B cell (primary cell): ENCODE results near the gene MBNL1.

Experiments used
- EZH2 ChIP-seq: IDR thresholded peaks from 2 replicates; pipeline ENCODE4 v1.6.1; 2012; ENCODE audit warnings: borderline replicate concordance, low read depth, mild to moderate bottlenecking, moderate library complexity, low read length; ENCODE audit not compliant: insufficient read depth, poor library complexity, severe bottlenecking
- TF ChIP-seq, protein P1 (sequence below): fragments of 200-600 bp; IDR thresholded peaks from one replicate; pipeline ENCODE4 v1.8.0; 2022; ENCODE audit warnings: antibody characterized with exemption, mild to moderate bottlenecking

DNA sequence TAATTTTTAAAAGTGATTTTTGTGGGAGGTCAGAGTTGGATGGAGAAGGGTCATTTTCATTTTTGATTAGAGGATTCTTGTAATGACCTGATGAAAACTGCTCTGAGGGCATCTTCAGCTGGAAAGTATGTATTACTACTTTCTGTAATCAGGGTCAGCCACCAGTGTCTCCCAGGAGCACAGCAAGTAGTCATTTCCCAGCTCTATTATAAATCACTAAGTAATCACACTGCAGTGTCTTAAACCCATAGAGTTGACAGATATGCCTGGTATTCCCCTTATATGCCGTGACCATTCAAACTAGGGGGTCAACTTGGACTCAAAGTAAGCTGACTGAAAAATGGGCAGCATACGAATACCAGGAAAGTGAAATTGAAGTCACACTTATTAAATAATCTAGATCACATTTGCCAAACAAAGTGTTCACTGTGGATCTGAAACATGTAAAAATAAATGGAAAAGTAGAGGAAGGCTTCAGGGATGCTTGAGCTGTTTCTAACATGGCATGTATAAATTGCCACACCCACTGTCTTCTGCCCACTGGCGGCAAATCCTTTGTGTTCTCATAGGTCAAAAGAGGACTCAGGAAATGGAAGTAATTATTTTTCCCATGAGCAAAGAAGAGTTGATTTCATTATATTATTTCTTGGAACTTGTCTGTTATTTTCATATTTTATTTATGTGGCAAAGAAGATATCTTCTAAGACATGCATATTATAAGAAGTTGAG is 105.7 kb downstream of the MBNL1 start:
- TF ChIP-seq, protein P1, sequence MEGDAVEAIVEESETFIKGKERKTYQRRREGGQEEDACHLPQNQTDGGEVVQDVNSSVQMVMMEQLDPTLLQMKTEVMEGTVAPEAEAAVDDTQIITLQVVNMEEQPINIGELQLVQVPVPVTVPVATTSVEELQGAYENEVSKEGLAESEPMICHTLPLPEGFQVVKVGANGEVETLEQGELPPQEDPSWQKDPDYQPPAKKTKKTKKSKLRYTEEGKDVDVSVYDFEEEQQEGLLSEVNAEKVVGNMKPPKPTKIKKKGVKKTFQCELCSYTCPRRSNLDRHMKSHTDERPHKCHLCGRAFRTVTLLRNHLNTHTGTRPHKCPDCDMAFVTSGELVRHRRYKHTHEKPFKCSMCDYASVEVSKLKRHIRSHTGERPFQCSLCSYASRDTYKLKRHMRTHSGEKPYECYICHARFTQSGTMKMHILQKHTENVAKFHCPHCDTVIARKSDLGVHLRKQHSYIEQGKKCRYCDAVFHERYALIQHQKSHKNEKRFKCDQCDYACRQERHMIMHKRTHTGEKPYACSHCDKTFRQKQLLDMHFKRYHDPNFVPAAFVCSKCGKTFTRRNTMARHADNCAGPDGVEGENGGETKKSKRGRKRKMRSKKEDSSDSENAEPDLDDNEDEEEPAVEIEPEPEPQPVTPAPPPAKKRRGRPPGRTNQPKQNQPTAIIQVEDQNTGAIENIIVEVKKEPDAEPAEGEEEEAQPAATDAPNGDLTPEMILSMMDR = no peak
- TF ChIP-seq EZH2 = no peak
